H1 (cell line): ENCODE measurements around the gene STEEP1. TPM values are rescaled to one million over a fixed set of nuclear protein-coding genes. Genes with fewer than 3 reads are reported as not detected.

ENCODE experiments used
- CTCF ChIA-PET: fragments of 300-600 bp; sonication (Branson Sonifier 250); formaldehyde crosslinking; loops from one replicate; lab custom pipeline; 2021; ENCODE audit not compliant: partially characterized antibody; lab: Charles Lee
- POLR2A ChIA-PET: fragments of 300-600 bp; sonication (Branson Sonifier 250); formaldehyde crosslinking; loops from one replicate; lab custom pipeline; 2021; ENCODE audit warnings: inconsistent platforms; ENCODE audit not compliant: partially characterized antibody; lab: Charles Lee
- DNase-seq, 2 experiments: peaks; one replicate each; pipeline versions ENCODE4 v3.0.0 to v3.0.0-alpha.2; 2010 to 2022; ENCODE audit warnings: low spot score in 2 of 2, low read depth in 1 of 2, mixed read lengths in 1 of 2
- FAIRE-seq: peaks from 2 replicates; lab custom pipeline; 2011; peaks lifted over from hg19 to GRCh38; lab: Jason Lieb, UNC
- H2AFZ ChIP-seq: 2 replicates; pipeline ENCODE4 v1.8.1; 2012; ENCODE audit warnings: low read length, inconsistent platforms
- H2AK5ac ChIP-seq: 2 replicates; pipeline ENCODE4 v1.6.1; 2013; ENCODE audit warnings: low read depth, low read length
- H2BK120ac ChIP-seq: replicated peaks from 2 replicates; pipeline ENCODE3; 2013; ENCODE audit warnings: low read depth, low read length, inconsistent platforms
- H2BK12ac ChIP-seq: 2 replicates; pipeline ENCODE4 v1.6.1; 2013; ENCODE audit warnings: low read depth, low read length
- H2BK15ac ChIP-seq: 2 replicates; pipeline ENCODE4 v1.6.1; 2013; ENCODE audit warnings: low read length
- H2BK20ac ChIP-seq: 2 replicates; pipeline ENCODE4 v1.6.1; 2013; ENCODE audit warnings: low read length
- H2BK5ac ChIP-seq: 2 replicates; pipeline ENCODE4 v1.6.1; 2013; ENCODE audit warnings: low read depth, low read length
- H3K14ac ChIP-seq: 2 replicates; pipeline ENCODE4 v1.6.1; 2013; ENCODE audit warnings: inconsistent platforms; ENCODE audit not compliant: insufficient read length
- H3K18ac ChIP-seq: 2 replicates; pipeline ENCODE4 v1.6.1; 2013; ENCODE audit warnings: low read length; ENCODE audit errors: extremely low read depth
- H3K23ac ChIP-seq: 2 replicates; pipeline ENCODE4 v1.6.1; 2013; ENCODE audit warnings: inconsistent platforms; ENCODE audit not compliant: insufficient read length
- H3K23me2 ChIP-seq: 2 replicates; pipeline ENCODE4 v1.6.1; 2013; ENCODE audit warnings: low read depth, low read length
- H3K27ac ChIP-seq: 2 replicates; pipeline ENCODE4 v1.6.1; 2011; ENCODE audit warnings: low read depth, low read length, inconsistent platforms
- H3K27me3 ChIP-seq, 4 experiments: replicated peaks in 1 of 4; 1 replicate in 1 of 4; 2 replicates in 3 of 4; pipeline versions ENCODE4 v1.6.1 to v1.8.1; 2011 to 2013; ENCODE audit warnings: low read length in 3 of 4, mild to moderate bottlenecking in 3 of 4, inconsistent platforms in 2 of 4, mixed read lengths in 2 of 4, moderate library complexity in 1 of 4; ENCODE audit not compliant: control insufficient read depth in 3 of 4, insufficient read depth in 3 of 4; ENCODE audit errors: extremely low read depth in 1 of 4
- H3K36me3 ChIP-seq, 4 experiments: 2 replicates each; pipeline versions ENCODE4 v1.6.1 to v1.8.1; 2011 to 2013; ENCODE audit warnings: mild to moderate bottlenecking in 4 of 4, low read length in 3 of 4, moderate library complexity in 2 of 4, control low read depth in 1 of 4, inconsistent platforms in 1 of 4; ENCODE audit not compliant: insufficient read depth in 4 of 4, control insufficient read depth in 2 of 4
- H3K4ac ChIP-seq: replicated peaks from 2 replicates; pipeline ENCODE3; 2013; ENCODE audit warnings: low read length, low read depth, mixed read lengths, inconsistent platforms; ENCODE audit not compliant: insufficient read length
- H3K4me1 ChIP-seq, 4 experiments: replicated peaks in 1 of 4; 1 replicate in 1 of 4; 2 replicates in 3 of 4; pipeline versions ENCODE4 v1.6.1 to v1.8.1; 2011 to 2013; ENCODE audit warnings: low read length in 3 of 4, inconsistent platforms in 2 of 4, mixed read lengths in 1 of 4; ENCODE audit not compliant: insufficient read depth in 4 of 4, control insufficient read depth in 3 of 4
- H3K4me2 ChIP-seq, 2 experiments: 2 replicates each; pipeline versions ENCODE4 v1.6.1 to v1.8.1; 2011 to 2013; ENCODE audit warnings: low read depth in 2 of 2, low read length in 2 of 2, control low read depth in 1 of 2, inconsistent platforms in 1 of 2, mild to moderate bottlenecking in 1 of 2; ENCODE audit not compliant: insufficient read depth in 1 of 2
- H3K4me3 ChIP-seq, 4 experiments: fragments of 200-600, 300-600 bp in 1 of 4; sonication (generic), shearing (Covaris generic), sonication (Bioruptor Twin) in 1 of 4; 2 replicates each; pipeline versions ENCODE4 v1.5.1 to v1.8.1; 2011 to 2016; ENCODE audit warnings: low read length in 4 of 4, low read depth in 3 of 4, control low read depth in 2 of 4, inconsistent platforms in 2 of 4, mild to moderate bottlenecking in 2 of 4, mixed read lengths in 1 of 4, moderate library complexity in 1 of 4; ENCODE audit not compliant: insufficient read depth in 2 of 4; ENCODE audit errors: extremely low read depth in 1 of 4
- H3K56ac ChIP-seq: replicated peaks from 2 replicates; pipeline ENCODE3; 2013; ENCODE audit warnings: low read depth, mild to moderate bottlenecking, mixed read lengths, low read length, inconsistent platforms; ENCODE audit not compliant: insufficient read length
- H3K79me1 ChIP-seq: 2 replicates; pipeline ENCODE4 v1.6.1; 2013; ENCODE audit warnings: low read depth, low read length, control low read depth
- H3K79me2 ChIP-seq, 2 experiments: 2 replicates each; pipeline versions ENCODE4 v1.6.1 to v1.8.1; 2012 to 2013; ENCODE audit warnings: low read length in 2 of 2, mild to moderate bottlenecking in 2 of 2, inconsistent platforms in 1 of 2; ENCODE audit not compliant: insufficient read depth in 2 of 2, control insufficient read depth in 1 of 2
- H3K9ac ChIP-seq, 4 experiments: replicated peaks in 1 of 4; 1 replicate in 1 of 4; 2 replicates in 3 of 4; pipeline versions ENCODE4 v1.6.1 to v1.8.1; 2011 to 2013; ENCODE audit warnings: low read depth in 3 of 4, low read length in 3 of 4, control low read depth in 2 of 4, mild to moderate bottlenecking in 2 of 4, moderate library complexity in 2 of 4, inconsistent platforms in 1 of 4; ENCODE audit errors: extremely low read depth in 1 of 4
- H3K9me3 ChIP-seq, 2 experiments: 2 replicates each; pipeline versions ENCODE4 v1.6.1 to v1.8.1; 2012 to 2013; ENCODE audit warnings: mild to moderate bottlenecking in 2 of 2, moderate library complexity in 2 of 2, control low read depth in 1 of 2, inconsistent platforms in 1 of 2, low read depth in 1 of 2, low read length in 1 of 2, mixed read lengths in 1 of 2; ENCODE audit not compliant: insufficient read depth in 2 of 2
- H4K20me1 ChIP-seq, 2 experiments: replicated peaks in 1 of 2; 2 replicates each; pipeline versions ENCODE3 to v1.8.1; 2011 to 2013; ENCODE audit warnings: inconsistent platforms in 2 of 2, low read length in 2 of 2, mild to moderate bottlenecking in 1 of 2; ENCODE audit not compliant: insufficient read depth in 2 of 2, control insufficient read depth in 1 of 2
- H4K5ac ChIP-seq: 2 replicates; pipeline ENCODE4 v1.6.1; 2013; ENCODE audit warnings: low read length, low read depth, mixed read lengths, inconsistent platforms; ENCODE audit not compliant: insufficient read length
- H4K8ac ChIP-seq: 2 replicates; pipeline ENCODE4 v1.8.0; 2013; ENCODE audit warnings: mild to moderate bottlenecking, moderate library complexity, low read length, inconsistent platforms; ENCODE audit not compliant: insufficient read depth; ENCODE audit errors: extremely low read depth
- H4K91ac ChIP-seq: replicated peaks from 2 replicates; pipeline ENCODE3; 2013; ENCODE audit warnings: low read length, mixed read lengths, inconsistent platforms; ENCODE audit not compliant: insufficient read length
- BACH1 ChIP-seq: IDR thresholded peaks from 2 replicates; pipeline ENCODE4 v1.6.1; 2012; ENCODE audit warnings: low read length, improper control_type of control experiment
- CBX5 ChIP-seq: fragments of 300-800, 300-1000 bp; sonication (generic); IDR thresholded peaks from 2 replicates; pipeline ENCODE4 v1.7.1; 2016; ENCODE audit warnings: antibody characterized with exemption, low read length, low read depth
- CBX8 ChIP-seq: fragments of 300-800, 300-1000 bp; sonication (generic); IDR thresholded peaks from 2 replicates; pipeline ENCODE4 v1.7.1; 2016; ENCODE audit warnings: low read depth, low read length, borderline replicate concordance
- CHD1 ChIP-seq: IDR thresholded peaks from 2 replicates; pipeline ENCODE4 v1.6.1; 2012; ENCODE audit warnings: low read depth, low read length, improper control_type of control experiment
- KDM1A ChIP-seq: fragments of 200-600, 300-600 bp; sonication (generic); IDR thresholded peaks from 2 replicates; pipeline ENCODE4 v1.7.1; 2016; ENCODE audit warnings: mild to moderate bottlenecking, low read length, borderline replicate concordance
- MAFK ChIP-seq: IDR thresholded peaks from 2 replicates; pipeline ENCODE4 v1.6.1; 2012; ENCODE audit warnings: low read depth, mild to moderate bottlenecking, improper control_type of control experiment, low read length
- POU5F1 ChIP-seq: IDR thresholded peaks from 2 replicates; pipeline ENCODE4 v1.6.1; 2011; ENCODE audit warnings: low read depth, mild to moderate bottlenecking, low read length, moderate library complexity
- RAD21 ChIP-seq, 2 experiments: IDR thresholded peaks in 1 of 2; conservative IDR thresholded peaks in 1 of 2; 2 replicates each; pipeline ENCODE4 v1.6.1; 2011; ENCODE audit warnings: low read depth in 2 of 2, low read length in 2 of 2, improper control_type of control experiment in 1 of 2, inconsistent platforms in 1 of 2, mild to moderate bottlenecking in 1 of 2, moderate library complexity in 1 of 2
- RNF2 ChIP-seq: fragments of 200-900, 300-1000 bp; sonication (generic); IDR thresholded peaks from 2 replicates; pipeline ENCODE4 v1.7.1; 2016; ENCODE audit warnings: borderline replicate concordance, low read depth, mild to moderate bottlenecking, antibody characterized with exemption, low read length; ENCODE audit not compliant: poor library complexity, severe bottlenecking; ENCODE audit errors: missing control alignments
- SAP30 ChIP-seq: fragments of 300-600 bp; sonication (generic); IDR thresholded peaks from 2 replicates; pipeline ENCODE4 v1.7.1; 2012; ENCODE audit warnings: low read length, moderate library complexity, mild to moderate bottlenecking, inconsistent platforms; ENCODE audit not compliant: insufficient read depth, insufficient replicate concordance
- SIRT6 ChIP-seq: IDR thresholded peaks from one replicate; pipeline ENCODE4 v1.7.1; 2012; ENCODE audit warnings: low read length, inconsistent platforms
- ZNF274 ChIP-seq: IDR thresholded peaks from 2 replicates; pipeline ENCODE4 v1.7.0; 2012; ENCODE audit warnings: low read length, borderline replicate concordance; ENCODE audit errors: extremely low read depth
- WGBS, 2 experiments: shearing (Covaris generic) in 1 of 2; methylation state at CpG; one replicate each; pipeline versions ENCODE4 v1.1.6 to v1.1.7; 2013 to 2015; ENCODE audit warnings: low lambda C conversion rate in 2 of 2, mixed read lengths in 2 of 2, inconsistent platforms in 1 of 2, low coverage in 1 of 2, missing lambda C conversion rate in 1 of 2; ENCODE audit not compliant: insufficient replicate concordance in 2 of 2, insufficient coverage in 1 of 2, insufficient read length in 1 of 2; ENCODE audit errors: extremely low coverage in 1 of 2, missing lambda C conversion rate in 1 of 2; 5-methylcytosine and 5-hydroxymethylcytosine counted together
- polyA plus RNA-seq, 7 experiments: library from polyadenylated mRNA; depleted of rRNA in 3 of 7; stranded (reverse) in 5 of 7; unstranded in 2 of 7; fragments of >200 nt in 5 of 7; fragments of 200-250 nt in 2 of 7; gene quantifications; 1 replicate in 5 of 7; 2 replicates in 1 of 7; 4 replicates in 1 of 7; pipeline versions ENCODE4 v1.2.1 to v1.2.3, GENCODE V29; 2011 to 2013; ENCODE audit warnings: missing spikeins in 2 of 7, mixed read lengths in 2 of 7
- total RNA-seq: library from RNA; stranded (reverse); fragmentation: NEBNext Ultra II Directional; extraction: Animal tissue kit (Norgen Biotek cat#: 25700); gene quantifications from 2 replicates; pipeline ENCODE4 v1.2.1, GENCODE V29; 2021

Gene STEEP1
- total and polyA plus RNA-seq, 2 of the 8 experiments (the other 6 are each of a cell fraction or from before 2014, with no cell fraction given) = 9.2 to 29.7 TPM

DNA sequence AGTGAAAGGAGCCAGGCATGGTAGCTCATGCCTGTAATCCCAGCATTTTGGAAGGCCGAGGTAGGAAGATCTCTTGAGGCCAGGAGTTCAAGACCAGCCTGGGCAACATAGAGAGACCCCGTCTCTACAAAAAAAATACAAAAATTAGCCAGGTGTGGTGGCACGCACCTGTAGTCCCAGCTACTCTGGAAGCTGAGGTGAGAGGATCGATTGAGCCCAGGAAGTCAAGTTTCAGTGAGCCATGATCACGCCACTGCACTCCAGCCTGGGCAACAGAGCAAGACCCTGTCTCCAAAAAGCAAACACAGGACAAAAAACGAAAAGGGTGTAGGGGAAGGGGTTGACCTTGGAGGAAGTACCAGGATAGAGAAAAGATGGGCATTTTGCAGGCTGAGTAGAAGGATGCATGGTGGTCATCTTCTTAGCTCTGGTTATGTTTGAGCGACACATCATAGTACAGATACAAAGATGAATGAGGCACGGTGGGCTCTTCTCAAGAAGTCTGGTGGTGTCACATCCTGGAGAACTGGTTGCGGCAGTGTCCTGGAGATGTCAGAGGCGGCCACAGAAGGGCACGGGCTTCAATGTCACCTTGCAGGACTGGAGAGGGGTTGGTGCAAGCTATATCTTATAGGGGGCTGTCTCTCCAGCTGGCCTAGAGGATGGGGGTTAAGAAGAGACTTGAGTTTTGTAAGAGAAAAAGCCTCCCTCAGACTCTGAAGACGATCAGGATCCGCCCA lies 65.0 kb downstream of the STEEP1 start:
- Histone ChIP-seq H2AK5ac (no peak overlapping the region), H4K20me1 (no peaks in the 10 kb centered on the region), H2BK120ac (no peak overlapping the region), H2AFZ (no peak overlapping the region), H2BK20ac (no peak overlapping the region), H3K4me2 (no peak overlapping the region), H3K4me1 (peaks cover 0 to 2% (median 0%) of the 10 kb centered on the region in 4 experiments; a peak in 1 of 7 replicates), H4K91ac (no peak overlapping the region), H3K9me3 (no peaks in the 10 kb centered on the region), H3K4ac (no peak overlapping the region), H3K18ac (no peak overlapping the region), H3K36me3 (no peaks in the 10 kb centered on the region), H2BK5ac (no peak overlapping the region), H2BK12ac (no peak overlapping the region), H3K4me3 (no peak overlapping the region), H3K14ac (no peak overlapping the region), H4K8ac (no peak overlapping the region), H3K79me2 (no peaks in the 10 kb centered on the region), H2BK15ac (no peak overlapping the region), H3K79me1 (no peaks in the 10 kb centered on the region), H3K27me3 (no peaks in the 10 kb centered on the region), H4K5ac (no peak overlapping the region), H3K56ac (no peak overlapping the region), H3K23ac (no peak overlapping the region), H3K27ac (no peak overlapping the region), H3K23me2 (no peaks in the 10 kb centered on the region), H3K9ac (no peak overlapping the region)
- FAIRE-seq (no peak), DNase-seq (no peak)
- ChIA-PET POLR2A (interaction anchor here (0.6 kb wide), 1 partner anchor 353 kb away, joined by 3 read pairs; the partner anchor contains the start of gene UPF3B), CTCF (interaction anchor here (1.1 to 1.5 kb wide), 3 partner anchors 10 to 12 kb away, joined by 3 to 7 read pairs (median 5); no protein-coding TSS in a partner anchor)
- WGBS, 2 experiments = 93% methylated on average over 13 of the region's 13 CpGs; no CpG with 5 or more reads in 1 of the 2 experiments
- TF ChIP-seq RNF2 = no peak
- no peak for TF ChIP-seq CHD1
- no peak for TF ChIP-seq ZNF274
- TF ChIP-seq CBX8 = no peak
- no peak for TF ChIP-seq KDM1A
- no peak for TF ChIP-seq RAD21 (IDR thresholded peaks at IDR 0.05 in 1 of 2, conservative IDR thresholded peaks at IDR 0.05 in 1 of 2; ENCODE audit: low read depth in 2 of 2, low read length in 2 of 2)
- no peak for TF ChIP-seq SAP30
- no peak for TF ChIP-seq MAFK
- TF ChIP-seq BACH1 = no peak
- TF ChIP-seq CBX5 = no peak
- TF ChIP-seq SIRT6 = no peak
- TF ChIP-seq POU5F1 = no peak
